IMR-90 (cell line): ENCODE data around the gene JAGN1. TPM values are rescaled to one million over a fixed set of nuclear protein-coding genes. Genes with fewer than 3 reads are reported as not detected.

ENCODE experiments used
- ATAC-seq: fragments of 200-7000 bp; cut with Tn5 transposase; 2 replicates; pipeline ENCODE4 v1.9.1; 2020; ENCODE audit warnings: low read depth, mild to moderate bottlenecking, moderate library complexity
- BruUV-seq: library from RNA; stranded (reverse); fragments of 400-500 nt; replicated peaks from 2 replicates; lab custom pipeline; 2021; lab: Mats Ljungman, UMichigan
- CTCF ChIA-PET: fragments of 300-600 bp; formaldehyde crosslinking; extraction: SDS; loops from one replicate; lab custom pipeline; 2021; ENCODE audit warnings: antibody characterized with exemption; lab: Yijun Ruan, JAX
- POLR2A ChIA-PET: fragments of 300-600 bp; sonication (Branson Sonifier 250); formaldehyde crosslinking; loops from one replicate; lab custom pipeline; 2022; ENCODE audit warnings: antibody characterized with exemption; ENCODE audit not compliant: unreplicated experiment; lab: Charles Lee
- DNase-seq: peaks from one replicate; pipeline ENCODE4 v3.0.0; 2013
- H2AFZ ChIP-seq: replicated peaks from 2 replicates; pipeline ENCODE3; 2013; ENCODE audit warnings: low read length, mild to moderate bottlenecking; ENCODE audit not compliant: poor library complexity
- H2AK5ac ChIP-seq: 2 replicates; pipeline ENCODE4 v1.6.1; 2013; ENCODE audit warnings: low read depth, low read length, inconsistent platforms
- H2AK9ac ChIP-seq: replicated peaks from 2 replicates; pipeline ENCODE3; 2013; ENCODE audit warnings: mild to moderate bottlenecking, low read depth, low read length, moderate library complexity; ENCODE audit not compliant: poor library complexity
- H2BK120ac ChIP-seq: 2 replicates; pipeline ENCODE4 v1.6.1; 2013; ENCODE audit warnings: low read depth, low read length, inconsistent platforms
- H2BK15ac ChIP-seq: 3 replicates; pipeline ENCODE4 v1.6.1; 2013; ENCODE audit warnings: low read depth, low read length, inconsistent platforms
- H2BK20ac ChIP-seq: 2 replicates; pipeline ENCODE4 v1.6.1; 2013; ENCODE audit warnings: low read depth, mild to moderate bottlenecking, inconsistent platforms, low read length, moderate library complexity
- H2BK5ac ChIP-seq: 2 replicates; pipeline ENCODE4 v1.6.1; 2013; ENCODE audit warnings: mild to moderate bottlenecking, low read depth, low read length, inconsistent platforms; ENCODE audit not compliant: poor library complexity, severe bottlenecking
- H3K14ac ChIP-seq: replicated peaks from 2 replicates; pipeline ENCODE4 v1.6.1; 2013; ENCODE audit warnings: low read depth, low read length, inconsistent platforms
- H3K18ac ChIP-seq: 2 replicates; pipeline ENCODE4 v1.6.1; 2013; ENCODE audit warnings: low read depth, low read length, control low read depth
- H3K23ac ChIP-seq: 2 replicates; pipeline ENCODE4 v1.6.1; 2013; ENCODE audit warnings: low read depth, low read length, inconsistent platforms
- H3K27ac ChIP-seq: 2 replicates; pipeline ENCODE4 v1.5.1; 2013; ENCODE audit warnings: mild to moderate bottlenecking, control low read depth, low read length; ENCODE audit not compliant: insufficient read depth
- H3K27me3 ChIP-seq: 2 replicates; pipeline ENCODE4 v1.6.1; 2013; ENCODE audit warnings: low read length; ENCODE audit not compliant: control insufficient read depth, insufficient read depth
- H3K36me3 ChIP-seq: 2 replicates; pipeline ENCODE4 v1.6.1; 2013; ENCODE audit warnings: low read length, mixed read lengths; ENCODE audit not compliant: control insufficient read depth, insufficient read depth
- H3K4ac ChIP-seq: 2 replicates; pipeline ENCODE4 v1.6.1; 2013; ENCODE audit warnings: low read depth, low read length, inconsistent platforms
- H3K4me1 ChIP-seq: 2 replicates; pipeline ENCODE4 v1.6.1; 2013; ENCODE audit warnings: low read length, mixed read lengths; ENCODE audit not compliant: control insufficient read depth, insufficient read depth
- H3K4me2 ChIP-seq: 2 replicates; pipeline ENCODE4 v1.6.1; 2013; ENCODE audit warnings: low read depth, mild to moderate bottlenecking, control low read depth, low read length, moderate library complexity
- H3K4me3 ChIP-seq: 2 replicates; pipeline ENCODE4 v1.5.1; 2013; ENCODE audit warnings: low read depth, mild to moderate bottlenecking, control low read depth, low read length, moderate library complexity; ENCODE audit not compliant: insufficient read depth
- H3K56ac ChIP-seq: 2 replicates; pipeline ENCODE4 v1.6.1; 2013; ENCODE audit warnings: low read length, inconsistent platforms; ENCODE audit not compliant: insufficient read depth; ENCODE audit errors: extremely low read depth
- H3K79me1 ChIP-seq, 2 experiments: 2 replicates each; pipeline ENCODE4 v1.6.1; 2013; ENCODE audit warnings: low read length in 2 of 2, inconsistent platforms in 1 of 2, low read depth in 1 of 2
- H3K9ac ChIP-seq: 2 replicates; pipeline ENCODE4 v1.6.1; 2013; ENCODE audit warnings: low read depth, low read length, control low read depth
- H3K9me1 ChIP-seq: 2 replicates; pipeline ENCODE4 v1.6.1; 2013; ENCODE audit warnings: low read length, inconsistent platforms; ENCODE audit not compliant: insufficient read depth
- H3K9me3 ChIP-seq: 2 replicates; pipeline ENCODE4 v1.6.1; 2013; ENCODE audit warnings: low read length; ENCODE audit not compliant: control insufficient read depth, insufficient read depth
- H4K20me1 ChIP-seq: 2 replicates; pipeline ENCODE4 v1.6.1; 2013; ENCODE audit warnings: low read length, inconsistent platforms; ENCODE audit not compliant: insufficient read depth
- H4K5ac ChIP-seq: 2 replicates; pipeline ENCODE4 v1.6.1; 2013; ENCODE audit warnings: mild to moderate bottlenecking, low read depth, low read length, control low read depth
- H4K8ac ChIP-seq, 2 experiments: 2 replicates each; pipeline ENCODE4 v1.6.1; 2013; ENCODE audit warnings: low read depth in 2 of 2, low read length in 2 of 2, control low read depth in 1 of 2, inconsistent platforms in 1 of 2
- H4K91ac ChIP-seq: 2 replicates; pipeline ENCODE4 v1.6.1; 2013; ENCODE audit warnings: low read depth, low read length, inconsistent platforms; ENCODE audit not compliant: insufficient read depth
- BHLHE40 ChIP-seq: fragments of 150-350 bp; IDR thresholded peaks from 2 replicates; pipeline ENCODE4 v1.6.1; 2016; ENCODE audit warnings: mild to moderate bottlenecking, low read depth, low read length
- CHD1 ChIP-seq: IDR thresholded peaks from 2 replicates; pipeline ENCODE4 v1.6.1; 2012; ENCODE audit warnings: low read depth, low read length, improper control_type of control experiment
- CTCF ChIP-seq: conservative IDR thresholded peaks from 2 replicates; pipeline ENCODE4 v1.5.1; 2012; ENCODE audit warnings: mild to moderate bottlenecking, low read depth, low read length, improper control_type of control experiment
- ELK1 ChIP-seq: fragments of 150-350 bp; IDR thresholded peaks from 2 replicates; pipeline ENCODE4 v1.6.1; 2016; ENCODE audit warnings: low read depth, mild to moderate bottlenecking, low read length, moderate library complexity, borderline replicate concordance
- FOS ChIP-seq: fragments of 150-350 bp; IDR thresholded peaks from 2 replicates; pipeline ENCODE4 v1.6.1; 2016; ENCODE audit warnings: low read depth, low read length
- POLR2A ChIP-seq: IDR thresholded peaks from 2 replicates; pipeline ENCODE4 v1.6.1; 2012; ENCODE audit warnings: mild to moderate bottlenecking, low read depth, low read length
- RAD21 ChIP-seq: IDR thresholded peaks from 2 replicates; pipeline ENCODE4 v1.6.1; 2012; ENCODE audit warnings: low read length, improper control_type of control experiment
- RFX5 ChIP-seq: IDR thresholded peaks from 2 replicates; pipeline ENCODE4 v1.8.0; 2012; ENCODE audit warnings: low read depth, mild to moderate bottlenecking, low read length, moderate library complexity
- SMC3 ChIP-seq: fragments of 150-350 bp; IDR thresholded peaks from 2 replicates; pipeline ENCODE4 v1.6.1; 2016; ENCODE audit warnings: low read depth, mild to moderate bottlenecking, antibody characterized with exemption, low read length, moderate library complexity
- WGBS, 2 experiments: methylation state at CpG; one replicate each; pipeline versions ENCODE4 v1.1.5 to v1.1.7; 2013; ENCODE audit warnings: missing lambda C conversion rate in 2 of 2; ENCODE audit not compliant: insufficient read length in 1 of 2; ENCODE audit errors: extremely low coverage in 2 of 2; 5-methylcytosine and 5-hydroxymethylcytosine counted together
- dilution Hi-C: fragments of 300-500 bp; cut with HindIII; formaldehyde crosslinking; loops from one replicate; pipeline ENCODE4 v1.14.3; 2018; ENCODE audit warnings: low sequenced_read_pairs; ENCODE audit not compliant: unreplicated experiment
- in situ Hi-C: fragments of 300-500 bp; cut with MboI; formaldehyde crosslinking; loops from 3 replicates; pipeline ENCODE4 v1.14.3; 2019; ENCODE audit warnings: low sequenced_read_pairs, inconsistent platforms, mixed read lengths
- intact Hi-C: fragments of 100-400 bp; cut with micrococcal nuclease; formaldehyde crosslinking; loops from 2 replicates; pipeline ENCODE4 v1.10.0; 2022
- polyA plus RNA-seq, 3 experiments: library from polyadenylated mRNA; depleted of rRNA; stranded (reverse); fragments of >200 nt; gene quantifications; 2 replicates each; pipeline ENCODE4 v1.2.3, GENCODE V29; 2012; ENCODE audit warnings: low replicate concordance in 1 of 3
- total RNA-seq: library from RNA; depleted of rRNA; stranded (reverse); fragments of >200 nt; gene quantifications from 2 replicates; pipeline ENCODE4 v1.2.3, GENCODE V29; 2012

The JAGN1 gene
- total and polyA plus RNA-seq, 2 of the 4 experiments (the other 2 are of a cell fraction): 32.7 to 39.3 TPM

GRCh38 chr3:9846931-9847488, 43.4 kb upstream of the JAGN1 start:
- no peak overlapping the region for H4K8ac ChIP-seq
- no peak for ATAC-seq
- ChIA-PET CTCF (interaction anchor here (0.7 kb wide), 1 partner anchor 18 kb away, joined by 3 read pairs; no protein-coding TSS in a partner anchor), POLR2A (no interaction called here)
- H2AK5ac ChIP-seq: no peak overlapping the region
- H2BK5ac ChIP-seq: no peak overlapping the region
- H3K9me1 ChIP-seq: 0 out of 2 replicates have a peak, but pooled peaks cover 2% of the 10 kb centered on the region
- BruUV-seq: no TSS peak
- H4K91ac ChIP-seq: no peak overlapping the region
- H2AK9ac ChIP-seq: peak overlapping the region; percentile 42
- H2BK15ac ChIP-seq: no peak overlapping the region
- H2BK20ac ChIP-seq: no peak overlapping the region
- H2AFZ ChIP-seq: no peak overlapping the region
- H3K9ac ChIP-seq: no peak overlapping the region
- H3K14ac ChIP-seq: no peak overlapping the region
- no peak for TF ChIP-seq ELK1
- TF ChIP-seq SMC3: no peak
- no peak for TF ChIP-seq POLR2A
- TF ChIP-seq RFX5: no peak
- no peak for TF ChIP-seq BHLHE40
- TF ChIP-seq CHD1: no peak
- no peak for TF ChIP-seq CTCF
- TF ChIP-seq RAD21: no peak
- TF ChIP-seq FOS: no peak
- H3K23ac ChIP-seq: no peak overlapping the region
- H3K9me3 ChIP-seq: no peaks in the 10 kb centered on the region
- no peak overlapping the region for H3K56ac ChIP-seq
- no peak overlapping the region for H3K4me3 ChIP-seq
- in situ Hi-C loops: no loop called here
- no peaks in the 10 kb centered on the region for H3K4me1 ChIP-seq
- no peak overlapping the region for H3K4ac ChIP-seq
- H3K27ac ChIP-seq: no peak overlapping the region
- no peaks in the 10 kb centered on the region for H3K36me3 ChIP-seq
- H3K4me2 ChIP-seq: no peak overlapping the region
- no peak overlapping the region for H4K5ac ChIP-seq
- DNase-seq: no peak
- intact Hi-C loops: loop anchor here (10.0 kb wide), 1 partner anchor 438 kb away; no protein-coding TSS in a partner anchor
- H3K18ac ChIP-seq: no peak overlapping the region
- H3K27me3 ChIP-seq: no peaks in the 10 kb centered on the region
- no CpG with 5 or more reads among the region's 6 CpGs for WGBS, 2 experiments
- no peaks in the 10 kb centered on the region for H4K20me1 ChIP-seq
- dilution Hi-C loops: no loop called here
- H3K79me1 ChIP-seq: peaks cover 8 to 20% of the 10 kb centered on the region in 2 experiments
- no peak overlapping the region for H2BK120ac ChIP-seq
